H9 (cell line): ENCODE results near the gene DCUN1D4. TPM values are rescaled to one million over a fixed set of nuclear protein-coding genes. Genes with fewer than 3 reads are reported as not detected.

Source experiments
- DNase-seq: peaks from one replicate; pipeline ENCODE4 v3.0.0-alpha.2; 2017
- H2AFZ ChIP-seq: one replicate; pipeline ENCODE4 v1.6.1; 2013; ENCODE audit warnings: mild to moderate bottlenecking, low read length, control low read depth, moderate library complexity
- H2AK5ac ChIP-seq: 2 replicates; pipeline ENCODE4 v1.6.1; 2013; ENCODE audit warnings: low read length, control low read depth, mixed read lengths; ENCODE audit not compliant: insufficient read length
- H2BK120ac ChIP-seq: one replicate; pipeline ENCODE4 v1.6.1; 2013; ENCODE audit warnings: low read depth, mild to moderate bottlenecking, low read length, control low read depth, inconsistent platforms; ENCODE audit not compliant: poor library complexity, severe bottlenecking
- H2BK12ac ChIP-seq: 2 replicates; pipeline ENCODE4 v1.6.1; 2013; ENCODE audit warnings: low read length, control low read depth, mixed read lengths, low read depth; ENCODE audit not compliant: insufficient read length
- H2BK15ac ChIP-seq: 2 replicates; pipeline ENCODE4 v1.6.1; 2013; ENCODE audit warnings: low read depth, low read length, control low read depth
- H2BK20ac ChIP-seq: one replicate; pipeline ENCODE4 v1.6.1; 2013; ENCODE audit warnings: low read depth, mild to moderate bottlenecking, low read length, control low read depth, inconsistent platforms; ENCODE audit not compliant: poor library complexity, severe bottlenecking
- H2BK5ac ChIP-seq: 2 replicates; pipeline ENCODE4 v1.6.1; 2013; ENCODE audit warnings: low read length, control low read depth, mixed read lengths; ENCODE audit not compliant: insufficient read length
- H3K14ac ChIP-seq: 2 replicates; pipeline ENCODE4 v1.6.1; 2013; ENCODE audit warnings: low read length, control low read depth; ENCODE audit not compliant: insufficient read depth
- H3K18ac ChIP-seq: 2 replicates; pipeline ENCODE4 v1.6.1; 2013; ENCODE audit warnings: low read depth, mild to moderate bottlenecking, mixed read lengths, low read length, control low read depth; ENCODE audit not compliant: insufficient read length
- H3K23ac ChIP-seq: 2 replicates; pipeline ENCODE4 v1.6.1; 2013; ENCODE audit warnings: low read length, control low read depth, mixed read lengths, low read depth; ENCODE audit not compliant: insufficient read length
- H3K23me2 ChIP-seq: 2 replicates; pipeline ENCODE4 v1.6.1; 2013; ENCODE audit warnings: low read depth, mild to moderate bottlenecking, mixed read lengths, low read length, control low read depth; ENCODE audit not compliant: insufficient read length, poor library complexity, severe bottlenecking
- H3K27ac ChIP-seq: 2 replicates; pipeline ENCODE4 v1.5.1; 2013; ENCODE audit warnings: low read length, control low read depth, mixed read lengths, low read depth; ENCODE audit not compliant: insufficient read length
- H3K27me3 ChIP-seq: 2 replicates; pipeline ENCODE4 v1.6.1; 2013; ENCODE audit warnings: low read length, control low read depth, inconsistent platforms; ENCODE audit not compliant: insufficient read depth
- H3K4ac ChIP-seq: 2 replicates; pipeline ENCODE4 v1.6.1; 2013; ENCODE audit warnings: low read depth, mild to moderate bottlenecking, control low read depth, inconsistent platforms, low read length, moderate library complexity
- H3K4me1 ChIP-seq: 2 replicates; pipeline ENCODE4 v1.6.1; 2013; ENCODE audit warnings: low read length, control low read depth, inconsistent platforms; ENCODE audit not compliant: insufficient read depth
- H3K4me2 ChIP-seq: 2 replicates; pipeline ENCODE4 v1.6.1; 2013; ENCODE audit warnings: low read length, control low read depth, mixed read lengths; ENCODE audit not compliant: insufficient read length, insufficient read depth
- H3K56ac ChIP-seq: 2 replicates; pipeline ENCODE4 v1.6.1; 2013; ENCODE audit warnings: low read depth, mild to moderate bottlenecking, mixed read lengths, low read length, control low read depth; ENCODE audit not compliant: insufficient read length
- H3K79me1 ChIP-seq: 2 replicates; pipeline ENCODE4 v1.6.1; 2013; ENCODE audit warnings: low read depth, mild to moderate bottlenecking, moderate library complexity, low read length, control low read depth, inconsistent platforms; ENCODE audit not compliant: insufficient read depth, poor library complexity, severe bottlenecking
- H3K79me2 ChIP-seq: 2 replicates; pipeline ENCODE4 v1.6.1; 2013; ENCODE audit warnings: low read length, control low read depth, inconsistent platforms; ENCODE audit not compliant: insufficient read depth
- H3K9ac ChIP-seq: 2 replicates; pipeline ENCODE4 v1.6.1; 2013; ENCODE audit warnings: low read length, control low read depth, mixed read lengths; ENCODE audit not compliant: insufficient read length; ENCODE audit errors: extremely low read depth
- H3K9me3 ChIP-seq: one replicate; pipeline ENCODE4 v1.6.1; 2013; ENCODE audit warnings: low read depth, low read length, inconsistent platforms; ENCODE audit not compliant: control insufficient read depth
- H3T11ph ChIP-seq: one replicate; pipeline ENCODE4 v1.6.1; 2013; ENCODE audit warnings: mild to moderate bottlenecking, low read length, control low read depth, inconsistent platforms
- H4K20me1 ChIP-seq: one replicate; pipeline ENCODE4 v1.6.1; 2013; ENCODE audit not compliant: control insufficient read depth, insufficient read length, insufficient read depth
- H4K5ac ChIP-seq: 2 replicates; pipeline ENCODE4 v1.6.1; 2013; ENCODE audit warnings: low read depth, mild to moderate bottlenecking, mixed read lengths, low read length, control low read depth; ENCODE audit not compliant: insufficient read length
- H4K8ac ChIP-seq: replicated peaks from 2 replicates; pipeline ENCODE4 v1.6.1; 2013; ENCODE audit warnings: low read length, control low read depth, mixed read lengths, low read depth; ENCODE audit not compliant: insufficient read length
- H4K91ac ChIP-seq: 2 replicates; pipeline ENCODE4 v1.6.1; 2013; ENCODE audit warnings: low read depth, mild to moderate bottlenecking, moderate library complexity, mixed read lengths, low read length, control low read depth; ENCODE audit not compliant: insufficient read length
- H3K27ac Mint-ChIP-seq, 3 experiments: 2 replicates in 2 of 3; 3 replicates in 1 of 3; pipeline ENCODE4 v1.8.0; 2020 to 2021; ENCODE audit warnings: mixed read lengths in 3 of 3, mild to moderate bottlenecking in 1 of 3, moderate library complexity in 1 of 3
- H3K27me3 Mint-ChIP-seq: 2 replicates; pipeline ENCODE4 v1.8.0; 2021; ENCODE audit warnings: low read depth, mild to moderate bottlenecking, moderate library complexity, mixed read lengths
- H3K36me3 Mint-ChIP-seq, 3 experiments: 2 replicates in 2 of 3; 3 replicates in 1 of 3; pipeline ENCODE4 v1.8.0; 2020 to 2021; ENCODE audit warnings: low read depth in 3 of 3, mixed read lengths in 3 of 3; ENCODE audit not compliant: insufficient read depth in 1 of 3
- H3K4me1 Mint-ChIP-seq, 2 experiments: 2 replicates each; pipeline ENCODE4 v1.8.0; 2020; ENCODE audit warnings: mixed read lengths in 2 of 2
- H3K4me3 Mint-ChIP-seq, 2 experiments: 2 replicates in 1 of 2; 3 replicates in 1 of 2; pipeline ENCODE4 v1.8.0; 2020 to 2021; ENCODE audit warnings: mild to moderate bottlenecking in 2 of 2, mixed read lengths in 2 of 2, moderate library complexity in 1 of 2
- H3K9me3 Mint-ChIP-seq, 2 experiments: 2 replicates in 1 of 2; 3 replicates in 1 of 2; pipeline ENCODE4 v1.8.0; 2020; ENCODE audit warnings: mild to moderate bottlenecking in 2 of 2, mixed read lengths in 2 of 2, moderate library complexity in 1 of 2
- CTCF ChIP-seq: fragments of 200-600 bp; sonication (generic); conservative IDR thresholded peaks from 3 replicates; pipeline ENCODE4 v1.8.0; 2021; ENCODE audit warnings: antibody characterized with exemption, mild to moderate bottlenecking
- WGBS: extraction: QIAGEN DNeasy Blood & Tissue Kit; methylation state at CpG from one replicate; pipeline ENCODE4 v1.1.7; 2013; ENCODE audit warnings: missing lambda C conversion rate, low lambda C conversion rate, mixed read lengths; ENCODE audit not compliant: insufficient read length; ENCODE audit errors: extremely low coverage; 5-methylcytosine and 5-hydroxymethylcytosine counted together
- total RNA-seq: library from RNA; stranded (reverse); gene quantifications from 2 replicates; pipeline ENCODE4 v1.2.1, GENCODE V29; 2021

The DCUN1D4 gene
- total RNA-seq, 1 experiment from 2014 or later = 46.7 TPM

DNA sequence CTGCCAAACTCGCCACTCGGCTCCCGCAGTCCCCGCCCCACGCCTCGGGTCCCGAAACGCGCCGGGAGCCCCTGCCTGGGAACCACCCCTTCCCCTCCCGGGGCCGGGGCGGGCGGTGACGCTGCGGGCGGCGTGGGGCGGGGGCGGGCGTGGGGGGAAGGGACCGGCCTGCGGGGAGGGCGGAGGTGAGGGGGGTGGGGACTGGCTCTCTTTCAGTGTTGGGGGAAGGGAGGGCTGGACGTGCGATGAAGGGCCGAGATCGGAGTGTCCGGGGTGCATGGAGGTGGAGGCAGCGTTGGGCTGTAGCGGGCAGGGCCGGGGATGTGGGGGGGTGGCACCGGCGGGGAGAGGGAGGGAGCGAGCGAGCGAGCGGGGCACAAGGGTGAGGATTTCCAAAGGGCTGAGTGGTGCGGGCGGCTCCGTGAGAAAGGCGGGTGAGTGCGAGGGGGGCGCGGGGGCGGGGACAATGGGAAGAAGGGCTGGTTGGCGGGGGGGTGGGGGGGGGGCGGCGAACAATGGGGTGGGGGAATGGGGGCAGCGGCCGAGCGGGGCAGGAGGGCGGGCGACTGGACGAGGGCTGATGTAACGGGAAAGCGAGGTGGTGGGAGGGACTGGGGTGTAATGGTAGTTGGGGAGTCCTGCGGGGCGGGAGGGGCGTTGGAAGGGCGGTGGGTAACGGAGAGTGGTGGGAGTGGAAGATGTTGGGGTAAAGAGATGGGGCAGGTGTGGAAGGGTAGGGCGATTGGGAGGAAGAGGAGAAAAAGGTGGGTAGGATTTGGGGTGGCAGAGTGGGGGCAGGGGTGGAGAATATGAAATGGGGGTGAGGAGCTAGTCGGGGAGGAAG, 578 bp downstream of the DCUN1D4 start:
- Histone ChIP-seq H2AFZ (no peak overlapping the region), H3K9me3 (no peaks in the 10 kb centered on the region)
- peaks cover 0 to 1% of the 10 kb centered on the region in 2 experiments; a peak in 1 of 5 replicates for H3K9me3 Mint-ChIP-seq

More for the DNA sequence above, 578 bp downstream of the DCUN1D4 start:
- Histone ChIP-seq H3K27ac (no peak overlapping the region), H3K27me3 (no peaks in the 10 kb centered on the region), H3K18ac (peak overlapping the region; percentile 37), H3K4ac (no peak overlapping the region), H2BK5ac (no peak overlapping the region), H3K4me1 (peaks cover 3% of the 10 kb centered on the region; the same call in 1 of the 2 replicates), H4K91ac (no peak overlapping the region), H2BK15ac (no peak overlapping the region), H3K23ac (no peak overlapping the region), H3K79me2 (peaks cover 22% of the 10 kb centered on the region; the same call in 1 of the 2 replicates), H2AK5ac (no peak overlapping the region), H4K5ac (no peak overlapping the region), H3K9ac (peak overlapping the region; percentile 55), H3K14ac (no peak overlapping the region), H4K8ac (no peak overlapping the region), H2BK20ac (no peak overlapping the region), H3T11ph (no peak overlapping the region), H3K79me1 (no peaks in the 10 kb centered on the region), H3K56ac (no peak overlapping the region), H2BK12ac (no peak overlapping the region), H4K20me1 (no peaks in the 10 kb centered on the region), H3K4me2 (peak overlapping the region; percentile 90), H2BK120ac (no peak overlapping the region), H3K23me2 (peaks cover 8% of the 10 kb centered on the region)
- Mint-ChIP-seq H3K36me3 (no peaks in the 10 kb centered on the region), H3K4me1 (peaks cover 19 to 37% of the 10 kb centered on the region in 2 experiments), H3K27me3 (peaks cover 27% of the 10 kb centered on the region), H3K4me3 (peak overlapping the region; percentile 89 to 97), H3K27ac (peak overlapping the region; percentile 83 to 88 (median 84); a peak in 4 of 7 replicates)
- WGBS = no CpG with 5 or more reads among the region's 64 CpGs
- TF ChIP-seq CTCF = no peak
- no peak for DNase-seq
